ENCODE measurements around the gene TRIM49D2.
"Not testable (repeated sequence)": the region's sequence is repeated elsewhere in the genome, so short reads cannot be mapped to it uniquely, and the experiment has no call there.

TRIM49D2 gene, protein sequence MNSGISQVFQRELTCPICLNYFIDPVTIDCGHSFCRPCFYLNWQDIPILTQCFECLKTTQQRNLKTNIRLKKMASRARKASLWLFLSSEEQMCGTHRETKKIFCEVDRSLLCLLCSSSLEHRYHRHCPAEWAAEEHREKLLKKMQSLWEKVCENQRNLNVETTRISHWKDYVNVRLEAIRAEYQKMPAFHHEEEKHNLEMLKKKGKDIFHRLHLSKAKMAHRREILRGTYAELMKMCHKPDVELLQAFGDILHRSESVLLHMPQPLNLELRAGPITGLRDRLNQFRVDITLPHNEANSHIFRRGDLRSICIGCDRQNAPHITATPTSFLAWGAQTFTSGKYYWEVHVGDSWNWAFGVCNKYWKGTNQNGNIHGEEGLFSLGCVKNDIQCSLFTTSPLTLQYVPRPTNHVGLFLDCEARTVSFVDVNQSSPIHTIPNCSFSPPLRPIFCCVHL

DNA sequence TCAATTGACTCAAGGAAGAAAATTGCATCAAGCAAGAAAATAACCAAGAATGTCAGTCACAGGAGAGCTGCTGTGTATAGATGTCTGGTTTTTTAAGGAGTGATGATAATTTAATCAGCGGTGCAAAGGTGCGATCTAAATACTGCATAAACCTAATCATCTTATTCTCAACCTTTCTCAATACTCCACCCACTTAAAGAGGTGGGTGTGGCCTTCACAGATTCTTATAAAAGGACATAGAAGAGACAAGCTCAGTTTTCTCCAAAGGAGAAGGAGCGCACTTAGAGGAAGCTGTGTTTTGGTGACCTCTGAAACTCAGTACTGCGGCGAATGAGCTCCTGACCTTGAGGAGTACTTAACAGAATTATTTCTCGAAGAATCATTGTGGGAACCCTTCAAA lies at the start of gene TRIM49D2:
Gene TRIM49D2, plus strand, starts transcription at position 301 of the 400 bp plus-strand sequence. CDS start 2,698 bp downstream, outside the sequence.
- DNase-seq: not testable (repeated sequence)

DNA sequence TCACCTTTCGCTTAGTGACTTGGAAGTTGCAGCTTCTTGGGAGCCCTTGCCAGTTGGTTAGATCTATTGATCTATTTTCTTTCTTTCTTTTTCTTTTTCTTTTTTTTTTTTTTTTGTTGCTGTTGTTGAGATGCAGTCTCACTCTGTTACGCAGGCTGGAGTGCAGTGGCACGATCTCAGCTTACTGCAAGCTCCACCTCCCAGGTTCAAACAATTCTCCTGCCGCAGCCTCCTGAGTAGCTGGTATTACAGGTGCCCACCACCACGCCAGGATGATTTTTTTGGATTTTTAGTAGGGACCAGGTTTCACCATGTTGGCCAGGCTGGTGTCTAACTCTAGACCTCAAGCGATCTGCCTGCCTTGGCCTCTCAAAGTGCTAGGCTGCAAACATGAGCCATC lies 46.4 kb upstream of the TRIM49D2 start:
- DNase-seq: not testable (repeated sequence)

DNA sequence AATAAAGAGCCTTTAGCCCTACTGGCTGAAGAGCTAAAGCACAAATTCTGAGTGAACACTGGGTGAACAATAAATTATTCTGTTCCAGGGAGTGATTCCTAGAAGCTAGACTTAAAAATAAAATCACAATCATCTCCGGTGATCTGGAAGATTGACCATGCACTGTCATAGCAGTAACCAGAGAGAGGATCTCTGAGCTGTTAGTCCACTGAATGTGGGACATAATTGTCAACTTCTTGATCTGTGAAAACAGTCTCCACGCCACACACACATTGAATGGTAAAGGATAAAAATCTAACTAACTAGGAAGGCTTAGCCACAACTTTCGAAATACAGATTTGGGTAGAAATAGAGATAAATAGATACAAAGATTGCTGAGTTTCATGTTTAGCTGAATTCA lies 30.6 kb upstream of the TRIM49D2 start:
- DNase-seq: not testable (repeated sequence)

DNA sequence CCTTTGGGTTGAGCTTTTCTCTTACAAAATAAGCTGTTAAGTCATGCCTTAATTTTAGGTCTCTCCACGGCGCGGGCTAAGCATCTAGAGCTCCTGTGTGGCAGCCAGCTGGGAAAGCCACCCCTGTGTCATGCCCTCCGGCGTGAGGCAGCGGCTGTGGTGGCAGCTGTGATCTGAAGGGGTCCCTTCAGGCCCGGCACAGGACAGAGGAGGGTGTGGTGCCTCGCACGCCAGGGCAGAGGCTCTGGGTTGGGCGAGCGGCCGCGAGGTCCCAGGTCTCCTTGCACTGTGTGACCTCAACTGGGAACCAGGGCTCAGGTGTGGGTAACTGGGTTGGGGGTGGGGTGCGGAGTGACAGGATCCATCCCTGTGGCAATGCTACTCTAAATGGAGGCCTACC lies 23.1 kb upstream of the TRIM49D2 start:
- not testable (repeated sequence) for DNase-seq

DNA sequence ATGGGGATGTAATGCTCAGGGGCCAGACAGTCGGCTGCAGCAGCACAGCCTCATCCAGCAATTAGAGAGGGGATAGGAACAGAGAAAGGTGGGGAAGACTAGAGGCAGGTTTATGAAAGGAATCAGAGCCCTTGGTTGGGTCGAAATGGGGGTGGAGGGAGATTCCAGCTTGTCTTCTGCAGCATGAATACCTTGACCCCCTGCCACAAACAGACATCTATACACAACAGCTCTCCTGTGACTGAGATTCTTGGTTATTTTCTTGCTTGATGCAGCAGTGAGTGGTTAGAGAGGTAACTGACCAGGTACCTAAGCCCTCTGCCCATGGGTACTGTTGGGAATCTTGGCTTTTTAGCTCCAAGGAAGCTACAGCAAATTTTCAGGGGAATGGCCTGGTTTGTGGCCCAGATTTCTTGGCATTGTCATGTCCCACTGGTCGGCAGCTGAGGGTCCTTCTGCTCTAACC lies 1.6 kb upstream of the TRIM49D2 start, which contains the start of gene TRIM49D1:
Gene TRIM49D1, minus strand, starts transcription at position 51 of the 466 bp plus-strand sequence. CDS start 4,535 bp downstream, outside the sequence.
- no peak for DNase-seq

DNA sequence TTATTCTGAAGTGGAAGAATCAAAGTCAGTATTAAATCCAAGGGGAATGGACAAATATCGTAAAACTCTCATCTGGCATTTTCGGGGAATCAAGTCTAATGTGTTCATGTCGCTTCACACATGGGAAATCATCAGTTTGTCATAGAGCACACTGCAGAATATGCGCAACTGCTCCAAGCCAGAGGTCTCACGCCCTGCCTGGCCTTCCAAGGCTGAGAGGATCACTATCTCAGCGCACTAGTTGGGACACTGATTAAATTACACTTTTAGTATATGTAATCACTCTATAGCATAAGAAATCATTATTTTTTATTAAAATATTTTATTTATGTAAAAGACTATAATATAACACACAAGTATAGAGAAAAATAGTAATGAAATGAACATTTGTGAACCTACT lies 37.0 kb downstream of the TRIM49D2 start:
- DNase-seq: not testable (repeated sequence)

DNA sequence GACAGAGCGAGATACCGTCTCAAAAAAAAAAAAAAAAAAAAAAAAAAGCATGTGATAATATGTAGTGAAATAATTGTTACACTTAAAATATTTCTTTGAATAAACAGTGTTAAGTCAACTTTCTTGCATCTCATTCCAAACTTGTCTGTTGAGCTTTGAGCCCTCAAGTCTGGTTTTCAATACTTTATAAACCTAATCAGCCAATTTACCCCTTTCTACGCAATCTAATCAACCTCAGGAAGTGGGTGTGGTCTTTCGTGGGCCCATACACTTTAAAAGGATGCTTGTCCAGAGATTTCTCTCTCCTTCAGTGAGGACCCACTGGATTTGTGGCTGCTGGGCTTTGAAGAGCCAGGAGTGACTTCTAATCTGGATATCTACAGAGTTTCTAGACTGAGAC lies 41.9 kb downstream of the TRIM49D2 start, which contains the start of gene TRIM64:
Gene TRIM64, plus strand, starts transcription at position 301 of the 400 bp plus-strand sequence. CDS start 2,467 bp downstream, outside the sequence.
- not testable (repeated sequence) for DNase-seq
